GM18507 (cell line): ENCODE data around the gene C4orf50.

Experiments used
- DNase-seq: peaks from one replicate; pipeline ENCODE4 v3.0.0; 2011; ENCODE audit warnings: low read depth; ENCODE audit not compliant: insufficient read length; ENCODE audit errors: extremely low spot score
- FAIRE-seq: peaks from 2 replicates; lab custom pipeline; 2011; peaks lifted over from hg19 to GRCh38; lab: Jason Lieb, UNC

C4orf50 gene

GRCh38 chr4:5851637-5852301 is 166.5 kb downstream of the C4orf50 start:
- no peak for DNase-seq
- no peak for FAIRE-seq
